BJ (cell line): ENCODE results near the gene PARD3B. TPM values are rescaled to one million over a fixed set of nuclear protein-coding genes. Genes with fewer than 3 reads are reported as not detected.

Source experiments
- CTCF ChIA-PET: fragments of 350-600 bp; formaldehyde crosslinking; extraction: SDS; loops from one replicate; lab custom pipeline; 2021; ENCODE audit warnings: antibody characterized with exemption, inconsistent platforms; lab: Yijun Ruan, JAX
- POLR2A ChIA-PET: fragments of 300-600 bp; sonication (Branson Sonifier 250); formaldehyde crosslinking; extraction: SDS; loops from one replicate; lab custom pipeline; 2021; ENCODE audit warnings: antibody characterized with exemption; lab: Charles Lee
- DNase-seq: peaks from one replicate; pipeline ENCODE4 v3.0.0-alpha.2; 2011; ENCODE audit warnings: low read depth
- H3K27me3 ChIP-seq: 2 replicates; pipeline ENCODE4 v1.6.0; 2011; ENCODE audit warnings: low read length; ENCODE audit not compliant: control insufficient read depth, insufficient read depth
- H3K36me3 ChIP-seq: 2 replicates; pipeline ENCODE4 v1.5.1; 2011; ENCODE audit warnings: low read length; ENCODE audit not compliant: control insufficient read depth, insufficient read depth
- H3K4me3 ChIP-seq: 2 replicates; pipeline ENCODE4 v1.5.1; 2011; ENCODE audit warnings: low read depth, mild to moderate bottlenecking, control low read depth, low read length
- CTCF ChIP-seq: IDR thresholded peaks from 2 replicates; pipeline ENCODE4 v1.5.1; 2011; ENCODE audit warnings: low read depth, mild to moderate bottlenecking, control low read depth, inconsistent platforms, low read length, moderate library complexity; ENCODE audit not compliant: insufficient read depth
- polyA plus RNA-seq: library from polyadenylated mRNA; depleted of rRNA; stranded (reverse); fragments of >200 nt; gene quantifications from 2 replicates; pipeline ENCODE4 v1.2.3, GENCODE V29; 2011

The PARD3B gene
- polyA plus RNA-seq, 1 experiment = 7.1 TPM

DNA sequence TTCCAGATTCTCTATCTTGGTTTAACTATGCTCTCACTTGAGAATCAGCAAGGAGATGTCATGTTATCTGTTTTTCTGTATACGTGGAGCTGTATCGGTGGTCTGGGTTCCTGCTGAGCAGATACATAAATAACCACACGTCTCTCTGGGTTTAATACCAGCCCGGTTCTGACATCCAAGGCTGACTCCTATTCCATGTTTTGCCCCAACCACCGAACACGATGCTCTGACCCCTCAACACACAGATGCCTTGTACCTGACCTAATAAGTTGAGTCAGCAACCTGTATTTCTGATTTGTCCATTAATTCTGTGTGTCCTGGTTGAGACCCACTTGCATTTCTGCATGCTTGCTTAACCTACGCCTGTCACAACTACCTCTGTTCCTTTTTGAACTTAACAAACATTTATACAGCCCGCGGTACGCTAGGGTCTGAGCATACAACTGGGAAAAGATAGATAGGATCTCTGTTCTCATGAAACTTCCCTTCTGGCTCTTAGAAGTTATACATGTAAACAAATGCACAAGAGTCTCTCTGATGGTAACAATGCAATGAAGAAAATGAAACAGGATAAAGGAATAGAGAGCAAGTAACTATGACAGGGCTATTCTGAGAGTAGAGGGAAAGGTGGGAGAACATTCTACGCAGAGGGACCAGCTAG is 480.4 kb downstream of the PARD3B start:
- H3K36me3 ChIP-seq = no peaks in the 10 kb centered on the region
- no peaks in the 10 kb centered on the region for H3K27me3 ChIP-seq
- no peak for DNase-seq
- H3K4me3 ChIP-seq = no peak overlapping the region
- POLR2A ChIA-PET = no interaction called here
- CTCF ChIA-PET = no interaction called here
- no peak for TF ChIP-seq CTCF

DNA sequence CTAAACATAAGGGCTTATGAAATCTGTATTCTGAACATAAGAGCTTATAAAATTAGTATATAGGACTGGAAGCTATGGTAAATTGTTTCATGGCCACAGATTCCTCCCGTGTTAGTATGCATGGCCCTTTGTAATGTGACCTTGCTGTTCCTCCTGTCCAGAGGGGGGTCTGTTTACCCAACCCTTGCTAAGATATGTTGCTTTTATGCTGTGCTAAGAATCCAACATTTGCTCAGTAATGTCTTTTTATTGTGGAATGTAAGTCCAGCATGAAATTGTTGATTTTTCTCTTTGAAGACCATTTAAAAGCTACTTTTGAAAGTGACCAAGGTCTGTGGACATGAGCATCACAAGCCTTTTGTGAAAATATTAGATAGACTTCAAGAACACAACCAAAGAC is 485.4 kb downstream of the PARD3B start:
- ChIA-PET CTCF (interaction anchor here (0.7 kb wide), 1 partner anchor 84 kb away, joined by 3 read pairs; no protein-coding TSS in a partner anchor), POLR2A (no interaction called here)
- no peak overlapping the region for H3K4me3 ChIP-seq
- no peaks in the 10 kb centered on the region for H3K27me3 ChIP-seq
- H3K36me3 ChIP-seq = no peaks in the 10 kb centered on the region
- TF ChIP-seq CTCF = no peak
- DNase-seq = no peak

GRCh38 chr2:205032093-205032551 is 486.8 kb downstream of the PARD3B start:
- H3K4me3 ChIP-seq = no peak overlapping the region
- no peak for DNase-seq
- CTCF ChIA-PET = interaction anchor here (1.0 kb wide), 1 partner anchor 11 kb away, joined by 3 read pairs; no protein-coding TSS in a partner anchor
- TF ChIP-seq CTCF = no peak
- no peaks in the 10 kb centered on the region for H3K36me3 ChIP-seq
- POLR2A ChIA-PET = no interaction called here
- no peaks in the 10 kb centered on the region for H3K27me3 ChIP-seq

GRCh38 chr2:205033431-205033830 is 488.2 kb downstream of the PARD3B start:
- ChIA-PET CTCF (no interaction called here), POLR2A (no interaction called here)
- no peak for DNase-seq
- no peaks in the 10 kb centered on the region for H3K27me3 ChIP-seq
- no peaks in the 10 kb centered on the region for H3K36me3 ChIP-seq
- no peak for TF ChIP-seq CTCF
- no peak overlapping the region for H3K4me3 ChIP-seq

DNA sequence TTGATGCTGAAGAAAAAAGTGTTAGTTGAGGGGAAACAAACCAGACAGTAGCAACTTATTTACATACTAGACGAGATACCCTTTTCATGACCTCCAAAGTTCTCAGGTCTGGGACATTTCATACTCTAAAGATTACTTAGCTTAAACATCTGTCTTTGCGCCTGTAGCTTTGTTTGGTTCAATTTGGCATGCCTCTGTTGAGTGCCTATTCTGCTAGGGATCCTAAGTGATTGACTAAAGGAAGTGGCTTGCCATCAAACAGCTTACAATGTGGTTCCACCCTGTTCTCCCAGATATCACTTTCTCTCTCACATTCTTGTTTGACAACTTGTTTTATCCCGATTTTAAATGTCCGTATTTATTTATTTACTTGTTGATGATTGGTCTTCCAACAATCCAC is 488.8 kb downstream of the PARD3B start:
- CTCF ChIA-PET = no interaction called here
- no peak overlapping the region for H3K4me3 ChIP-seq
- no peaks in the 10 kb centered on the region for H3K27me3 ChIP-seq
- TF ChIP-seq CTCF = no peak
- POLR2A ChIA-PET = no interaction called here
- no peak for DNase-seq
- H3K36me3 ChIP-seq = no peaks in the 10 kb centered on the region
